Measurements from ENCODE around the gene NRG3.

- TF ChIP-seq, protein P1, sequence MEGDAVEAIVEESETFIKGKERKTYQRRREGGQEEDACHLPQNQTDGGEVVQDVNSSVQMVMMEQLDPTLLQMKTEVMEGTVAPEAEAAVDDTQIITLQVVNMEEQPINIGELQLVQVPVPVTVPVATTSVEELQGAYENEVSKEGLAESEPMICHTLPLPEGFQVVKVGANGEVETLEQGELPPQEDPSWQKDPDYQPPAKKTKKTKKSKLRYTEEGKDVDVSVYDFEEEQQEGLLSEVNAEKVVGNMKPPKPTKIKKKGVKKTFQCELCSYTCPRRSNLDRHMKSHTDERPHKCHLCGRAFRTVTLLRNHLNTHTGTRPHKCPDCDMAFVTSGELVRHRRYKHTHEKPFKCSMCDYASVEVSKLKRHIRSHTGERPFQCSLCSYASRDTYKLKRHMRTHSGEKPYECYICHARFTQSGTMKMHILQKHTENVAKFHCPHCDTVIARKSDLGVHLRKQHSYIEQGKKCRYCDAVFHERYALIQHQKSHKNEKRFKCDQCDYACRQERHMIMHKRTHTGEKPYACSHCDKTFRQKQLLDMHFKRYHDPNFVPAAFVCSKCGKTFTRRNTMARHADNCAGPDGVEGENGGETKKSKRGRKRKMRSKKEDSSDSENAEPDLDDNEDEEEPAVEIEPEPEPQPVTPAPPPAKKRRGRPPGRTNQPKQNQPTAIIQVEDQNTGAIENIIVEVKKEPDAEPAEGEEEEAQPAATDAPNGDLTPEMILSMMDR (IDR thresholded peaks at IDR 0.05): no peak
- no peak for TF ChIP-seq EZH2 (IDR thresholded peaks at IDR 0.05; ENCODE audit: borderline replicate concordance, insufficient read depth, low read depth, low read length, poor library complexity, severe bottlenecking)
These were observed 337.8 kb downstream of the NRG3 start for GRCh38 chr10:82212753-82213152.
